Smooth muscle cell of the pulmonary artery (primary cell): Measurements from ENCODE around the gene LPCAT3. TPM values are rescaled to one million over a fixed set of nuclear protein-coding genes. Genes with fewer than 3 reads are reported as not detected.

ENCODE experiments used
- total RNA-seq: library from RNA; depleted of rRNA; stranded (reverse); fragments of >200 nt; gene quantifications from 2 replicates; pipeline ENCODE4 v1.2.3, GENCODE V29; 2014

LPCAT3 gene
- 11.3 and 12.6 TPM in 2 replicates for total RNA-seq

GRCh38 chr12:7018350-7019042 is at the start of gene LPCAT3:
TSS of gene LPCAT3 (minus strand) at chr12:7018476. CDS start at chr12:7018424, 52 bp downstream.

GRCh38 chr12:7060353-7060954 is 42.2 kb upstream of the LPCAT3 start, which contains the start of gene C1S:
TSS of gene C1S (plus strand) at chr12:7060718. CDS start at chr12:7061913, 1,195 bp downstream.

GRCh38 chr12:6950811-6951540 is 67.3 kb downstream of the LPCAT3 start, which contains the start of gene PTPN6:
TSS of gene PTPN6 (plus strand) at chr12:6951356. CDS start at chr12:6951513, 157 bp downstream.

GRCh38 chr12:6943722-6944380 is 74.4 kb downstream of the LPCAT3 start, which contains the start of the genes C12orf57 and RNU7-1:
TSS of gene C12orf57 (plus strand) at chr12:6944022. CDS start at chr12:6944122, 100 bp downstream.
TSS of gene RNU7-1 (plus strand) at chr12:6943816.

GRCh38 chr12:6927379-6928021 is 90.8 kb downstream of the LPCAT3 start, which contains the start of gene ATN1:
TSS of gene ATN1 (plus strand) at chr12:6927959. CDS start at chr12:6934002, 6,043 bp downstream.

Other genes starting within 250 kb of the LPCAT3 start
- not detected in 2 replicates for gene LAG3, start 246.0 kb downstream of the LPCAT3 start, total RNA-seq
- 0.26 and 13.2 TPM in 2 replicates for gene CD4, start 228.9 kb downstream of the LPCAT3 start, total RNA-seq
- gene GPR162, start 196.7 kb downstream of the LPCAT3 start, total RNA-seq = 2.7 and 6.6 TPM in 2 replicates
- 170 and 258 TPM in 2 replicates for gene P3H3, start 190.1 kb downstream of the LPCAT3 start, total RNA-seq
- gene GNB3, start 177.6 kb downstream of the LPCAT3 start, total RNA-seq = 2.0 and 3.2 TPM in 2 replicates
- gene CDCA3, start 167.2 kb downstream of the LPCAT3 start, total RNA-seq = 3.5 and 6.3 TPM in 2 replicates
- 90.6 and 117 TPM in 2 replicates for gene USP5, start 166.3 kb downstream of the LPCAT3 start, total RNA-seq
- 1,691 and 1,978 TPM in 2 replicates for gene TPI1, start 150.9 kb downstream of the LPCAT3 start, total RNA-seq
- gene SPSB2, start 145.2 kb downstream of the LPCAT3 start, total RNA-seq = 4.8 and 6.3 TPM in 2 replicates
- 12.4 and 13.3 TPM in 2 replicates for gene LRRC23, start 113.7 kb downstream of the LPCAT3 start, total RNA-seq
- gene ENO2, start 103.9 kb downstream of the LPCAT3 start, total RNA-seq = 153 and 183 TPM in 2 replicates
- 21.8 and 35.8 TPM in 2 replicates for gene ATN1, start 90.5 kb downstream of the LPCAT3 start, total RNA-seq
- gene RNU7-1, start 74.7 kb downstream of the LPCAT3 start, total RNA-seq = not detected in 2 replicates
- gene C12orf57, start 74.5 kb downstream of the LPCAT3 start, total RNA-seq = 64.3 and 91.7 TPM in 2 replicates
- 0.13 and 0.30 TPM in 2 replicates for gene PTPN6, start 67.1 kb downstream of the LPCAT3 start, total RNA-seq
- gene PHB2, start 47.8 kb downstream of the LPCAT3 start, total RNA-seq = 90.6 and 91.1 TPM in 2 replicates
- gene EMG1, start 47.6 kb downstream of the LPCAT3 start, total RNA-seq = 28.8 and 32.3 TPM in 2 replicates
- gene C1S, start 42.2 kb upstream of the LPCAT3 start, total RNA-seq = 339 and 458 TPM in 2 replicates
- 340 and 347 TPM in 2 replicates for gene C1R, start 74.0 kb upstream of the LPCAT3 start, total RNA-seq
- gene C1RL, start 90.7 kb upstream of the LPCAT3 start, total RNA-seq = 43.7 and 66.3 TPM in 2 replicates
- gene RBP5, start 110.4 kb upstream of the LPCAT3 start, total RNA-seq = not detected in 2 replicates
- gene CLSTN3, start 111.9 kb upstream of the LPCAT3 start, total RNA-seq = 20.5 and 39.0 TPM in 2 replicates
- gene PEX5, start 171.2 kb upstream of the LPCAT3 start, total RNA-seq = 30.8 and 37.3 TPM in 2 replicates